ENCODE results near the gene CTBP2.
"Not testable (repeated sequence)": the region's sequence is repeated elsewhere in the genome, so short reads cannot be mapped to it uniquely, and the experiment has no call there.

Gene CTBP2

GRCh38 chr10:124990671-124991625 is 169.4 kb downstream of the CTBP2 start:
- no peak for DNase-seq

- DNase-seq: no peak
Measured at GRCh38 chr10:124989526-124989925, 170.8 kb downstream of the CTBP2 start.

GRCh38 chr10:124988753-124989152 is 171.6 kb downstream of the CTBP2 start:
- not testable (repeated sequence) for DNase-seq

- no peak for DNase-seq
Measured at GRCh38 chr10:124987788-124988187, 172.6 kb downstream of the CTBP2 start.

- no peak for DNase-seq
Measured at GRCh38 chr10:124985162-124985561, 175.2 kb downstream of the CTBP2 start.

GRCh38 chr10:124984376-124984775 is 176.0 kb downstream of the CTBP2 start:
- DNase-seq: no peak

- no peak for DNase-seq
Measured at GRCh38 chr10:124983321-124983720, 177.0 kb downstream of the CTBP2 start.

- no peak for DNase-seq
Measured at GRCh38 chr10:124978376-124978725, 182.0 kb downstream of the CTBP2 start.

GRCh38 chr10:124977648-124978375 is 182.6 kb downstream of the CTBP2 start:
- DNase-seq: no peak

GRCh38 chr10:124977161-124977560 is 183.2 kb downstream of the CTBP2 start:
- DNase-seq: no peak

GRCh38 chr10:124975977-124976514 is 184.3 kb downstream of the CTBP2 start:
- DNase-seq: peak; percentile 12

- no peak for DNase-seq
Measured at GRCh38 chr10:124974131-124974530, 186.2 kb downstream of the CTBP2 start.

- DNase-seq: no peak
Measured at GRCh38 chr10:124972637-124973036, 187.7 kb downstream of the CTBP2 start.

GRCh38 chr10:124971276-124971675 is 189.1 kb downstream of the CTBP2 start:
- DNase-seq: no peak

- DNase-seq: no peak
Measured at GRCh38 chr10:124967255-124967654, 193.1 kb downstream of the CTBP2 start.

- DNase-seq: no peak
Measured at GRCh38 chr10:124966008-124966407, 194.4 kb downstream of the CTBP2 start.

- no peak for DNase-seq
Measured at GRCh38 chr10:124963866-124964720, 196.3 kb downstream of the CTBP2 start.

GRCh38 chr10:124962421-124962820 is 197.9 kb downstream of the CTBP2 start:
- DNase-seq: no peak

- no peak for DNase-seq
Measured at GRCh38 chr10:124961248-124961570, 199.2 kb downstream of the CTBP2 start.

- no peak for DNase-seq
Measured at GRCh38 chr10:124959564-124959963, 200.8 kb downstream of the CTBP2 start.

- DNase-seq: no peak
Measured at GRCh38 chr10:124957404-124957947, 202.9 kb downstream of the CTBP2 start.

- DNase-seq: no peak
Measured at GRCh38 chr10:124956764-124957163, 203.6 kb downstream of the CTBP2 start.

- DNase-seq: no peak
Measured at GRCh38 chr10:124955868-124956267, 204.5 kb downstream of the CTBP2 start.

Data from CD4-positive, alpha-beta T cell treated with Interleukin-4 for 4 hours (primary cell).